Lower leg skin (tissue), 3 donors: ENCODE data around the gene UTF1.

ENCODE experiments used
- POLR2A ChIP-seq, 2 donors: fragments of 450-650 bp; IDR thresholded peaks; one replicate each; pipeline ENCODE4 v1.6.1; 2016 to 2017; ENCODE audit warnings: antibody characterized with exemption in 2 of 2, mild to moderate bottlenecking in 1 of 2, moderate library complexity in 1 of 2
- TF ChIP-seq, protein P1 (sequence below), 3 donors: fragments of 450-650 bp; IDR thresholded peaks; one replicate each; pipeline ENCODE4 v1.5.1; 2016; ENCODE audit warnings: antibody characterized with exemption in 3 of 3, mild to moderate bottlenecking in 3 of 3, moderate library complexity in 2 of 3

DNA sequence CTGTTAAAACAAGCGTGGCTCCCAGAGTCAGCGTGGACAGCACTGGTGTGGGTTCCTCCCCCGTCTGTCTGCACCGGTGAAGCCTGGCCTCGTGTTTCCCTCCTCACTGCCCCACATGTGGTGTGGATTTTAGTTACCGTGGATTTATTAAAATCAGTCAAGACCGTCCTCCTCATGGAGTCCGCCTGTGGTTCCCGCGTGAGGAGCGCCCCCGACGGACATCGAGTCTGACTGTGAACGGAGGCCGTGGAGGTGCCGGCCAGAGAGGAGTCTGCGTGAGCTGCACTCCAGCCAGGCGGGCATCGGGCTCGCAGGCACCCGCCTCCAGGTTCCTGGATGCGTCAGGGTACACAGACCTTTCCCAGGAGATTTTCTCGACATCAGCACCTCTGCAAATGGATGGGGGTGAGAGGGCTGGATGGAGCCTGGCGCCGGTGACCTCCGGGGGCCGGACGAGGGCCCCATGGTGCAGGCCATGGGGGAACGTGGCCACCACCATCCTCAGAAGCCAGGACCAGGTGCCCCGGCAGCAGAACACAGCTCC, 26.3 kb upstream of the UTF1 start:
- TF ChIP-seq, protein P1, sequence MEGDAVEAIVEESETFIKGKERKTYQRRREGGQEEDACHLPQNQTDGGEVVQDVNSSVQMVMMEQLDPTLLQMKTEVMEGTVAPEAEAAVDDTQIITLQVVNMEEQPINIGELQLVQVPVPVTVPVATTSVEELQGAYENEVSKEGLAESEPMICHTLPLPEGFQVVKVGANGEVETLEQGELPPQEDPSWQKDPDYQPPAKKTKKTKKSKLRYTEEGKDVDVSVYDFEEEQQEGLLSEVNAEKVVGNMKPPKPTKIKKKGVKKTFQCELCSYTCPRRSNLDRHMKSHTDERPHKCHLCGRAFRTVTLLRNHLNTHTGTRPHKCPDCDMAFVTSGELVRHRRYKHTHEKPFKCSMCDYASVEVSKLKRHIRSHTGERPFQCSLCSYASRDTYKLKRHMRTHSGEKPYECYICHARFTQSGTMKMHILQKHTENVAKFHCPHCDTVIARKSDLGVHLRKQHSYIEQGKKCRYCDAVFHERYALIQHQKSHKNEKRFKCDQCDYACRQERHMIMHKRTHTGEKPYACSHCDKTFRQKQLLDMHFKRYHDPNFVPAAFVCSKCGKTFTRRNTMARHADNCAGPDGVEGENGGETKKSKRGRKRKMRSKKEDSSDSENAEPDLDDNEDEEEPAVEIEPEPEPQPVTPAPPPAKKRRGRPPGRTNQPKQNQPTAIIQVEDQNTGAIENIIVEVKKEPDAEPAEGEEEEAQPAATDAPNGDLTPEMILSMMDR (IDR thresholded peaks at IDR 0.05): no peak
- no peak for TF ChIP-seq POLR2A (IDR thresholded peaks at IDR 0.05)
